C4-2B (cell line): Measurements from ENCODE around the gene TRPM1.

Experiments
- CTCF ChIP-seq: fragments of 450-650 bp; conservative IDR thresholded peaks from 2 replicates; pipeline ENCODE4 v1.5.1; 2017; ENCODE audit warnings: mild to moderate bottlenecking
- ZFX ChIP-seq: fragments of 450-650 bp; IDR thresholded peaks from 2 replicates; pipeline ENCODE4 v1.6.1; 2017

GRCh38 chr15:31145271-31145911 is 43.9 kb upstream of the TRPM1 start:
- TF ChIP-seq CTCF (no peak), ZFX (no peak)
